AML-193 (cell line): ENCODE results near the gene VPS8.

Experiments
- DNase-seq, 2 experiments: peaks; one replicate each; lab custom pipeline; 2025; lab: John Stamatoyannopoulos, UW

VPS8 gene

DNA sequence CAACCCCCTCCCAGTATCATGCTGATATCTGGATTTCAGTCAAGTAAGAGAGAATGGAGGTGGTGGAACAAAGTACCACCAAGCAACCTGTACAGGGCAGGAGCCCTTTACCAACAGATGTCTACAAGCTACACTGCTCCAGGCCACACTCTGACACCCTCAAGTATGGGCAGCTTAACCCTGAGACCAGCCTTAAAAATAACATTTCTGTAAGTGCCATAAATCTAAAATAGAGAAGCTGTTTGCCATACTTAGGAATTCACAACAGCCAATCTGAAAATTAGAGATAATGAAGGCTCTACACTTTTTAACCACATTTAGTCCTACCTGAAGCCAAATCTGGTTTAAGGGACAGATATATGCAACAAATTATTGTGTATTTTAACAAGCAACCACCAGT, 281.1 kb downstream of the VPS8 start:
- no peak for DNase-seq

- no peak for DNase-seq
These were observed 282.7 kb downstream of the VPS8 start for GRCh38 chr3:185094697-185095096.
